Measurements from ENCODE around the gene CFAP97D2.
A peak's percentile ranks its signal among the peaks of the same experiment; 100 is the strongest.

Gene CFAP97D2

GRCh38 chr13:114179087-114179658 lies at the start of gene CFAP97D2:
TSS of gene CFAP97D2 (plus strand) at chr13:114179257. CDS start at chr13:114179331, 74 bp downstream.
- DNase-seq (ENCODE audit: low spot score): no peak
- no peak for TF ChIP-seq CTCF (IDR thresholded peaks at IDR 0.05; ENCODE audit: borderline replicate concordance, control extremely low read depth, extremely low read depth, insufficient read depth, missing control alignments)
- in situ Hi-C loops (cut with MboI; ENCODE audit: low sequenced_read_pairs, unreplicated experiment): no loop called here

- DNase-seq (ENCODE audit: low spot score): no peak
- in situ Hi-C loops (cut with MboI; ENCODE audit: low sequenced_read_pairs, unreplicated experiment): no loop called here
- TF ChIP-seq CTCF (IDR thresholded peaks at IDR 0.05; ENCODE audit: borderline replicate concordance, control extremely low read depth, extremely low read depth, insufficient read depth, missing control alignments): no peak
Observed at GRCh38 chr13:114129649-114130062, 49.4 kb upstream of the CFAP97D2 start.

GRCh38 chr13:114130131-114130836 lies 48.8 kb upstream of the CFAP97D2 start:
- in situ Hi-C loops (cut with MboI; ENCODE audit: low sequenced_read_pairs, unreplicated experiment): no loop called here
- TF ChIP-seq CTCF (IDR thresholded peaks at IDR 0.05; ENCODE audit: borderline replicate concordance, control extremely low read depth, extremely low read depth, insufficient read depth, missing control alignments): no peak
- DNase-seq (ENCODE audit: low spot score): no peak

- DNase-seq (ENCODE audit: low spot score): peak; percentile 74
- in situ Hi-C loops (cut with MboI; ENCODE audit: low sequenced_read_pairs, unreplicated experiment): no loop called here
Observed at GRCh38 chr13:114130837-114131582, 48.0 kb upstream of the CFAP97D2 start.

GRCh38 chr13:114131583-114132418 lies 47.3 kb upstream of the CFAP97D2 start:
- DNase-seq (ENCODE audit: low spot score): peak; percentile 56
- in situ Hi-C loops (cut with MboI; ENCODE audit: low sequenced_read_pairs, unreplicated experiment): no loop called here
- TF ChIP-seq CTCF (IDR thresholded peaks at IDR 0.05; ENCODE audit: borderline replicate concordance, control extremely low read depth, extremely low read depth, insufficient read depth, missing control alignments): no peak

More at GRCh38 chr13:114130837-114131582, 48.0 kb upstream of the CFAP97D2 start:
- TF ChIP-seq CTCF (IDR thresholded peaks at IDR 0.05; ENCODE audit: borderline replicate concordance, control extremely low read depth, extremely low read depth, insufficient read depth, missing control alignments): no peak
